A549 (cell line): ENCODE results near the gene KCNQ5.

Experiments used
- CTCF ChIP-seq: fragments of >200 bp; sonication (Bioruptor Twin); formaldehyde crosslinking; IDR thresholded peaks from 3 replicates; pipeline ENCODE4 v1.5.1; 2016
- USF2 ChIP-seq: fragments of 450-650 bp; IDR thresholded peaks from 2 replicates; pipeline ENCODE4 v1.6.1; 2014; ENCODE audit warnings: antibody characterized with exemption

GRCh38 chr6:73027691-73028090 lies 405.8 kb downstream of the KCNQ5 start:
- TF ChIP-seq CTCF: no peak
- TF ChIP-seq USF2: no peak
